Spinal cord (tissue), 10 donors: ENCODE data around the gene PARP12. TPM values are rescaled to one million over a fixed set of nuclear protein-coding genes. Genes with fewer than 3 reads are reported as not detected.
A peak's percentile ranks its signal among the peaks of the same experiment; 100 is the strongest.

Experiments used
- DNase-seq, 6 donors: peaks; one replicate each; pipeline versions ENCODE4 v3.0.0 to v3.0.0-alpha.2; 2013 to 2015; ENCODE audit warnings: low spot score in 6 of 6, low read depth in 4 of 6
- H3K27ac ChIP-seq: one replicate; pipeline ENCODE4 v1.5.1; 2013; ENCODE audit warnings: low read depth, low read length, control low read depth
- H3K27me3 ChIP-seq: one replicate; pipeline ENCODE4 v1.6.1; 2013; ENCODE audit warnings: low read length; ENCODE audit not compliant: control insufficient read depth, insufficient read depth
- H3K36me3 ChIP-seq: one replicate; pipeline ENCODE4 v1.6.1; 2013; ENCODE audit warnings: low read length; ENCODE audit not compliant: control insufficient read depth, insufficient read depth
- H3K4me1 ChIP-seq: one replicate; pipeline ENCODE4 v1.6.1; 2013; ENCODE audit warnings: low read length; ENCODE audit not compliant: control insufficient read depth, insufficient read depth
- H3K4me3 ChIP-seq: one replicate; pipeline ENCODE4 v1.5.1; 2013; ENCODE audit warnings: low read depth, low read length, control low read depth
- H3K9me3 ChIP-seq: one replicate; pipeline ENCODE4 v1.6.1; 2013; ENCODE audit warnings: low read length; ENCODE audit not compliant: control insufficient read depth, insufficient read depth
- WGBS: methylation state at CpG from one replicate; pipeline ENCODE4 v1.1.5; 2013; ENCODE audit warnings: missing lambda C conversion rate; ENCODE audit not compliant: insufficient coverage; 5-methylcytosine and 5-hydroxymethylcytosine counted together
- polyA plus RNA-seq, 2 donors: library from polyadenylated mRNA; unstranded; fragments of 120-200 nt; gene quantifications; one replicate each; pipeline ENCODE4 v1.2.1, GENCODE V29; 2013; ENCODE audit not compliant: insufficient read length in 2 of 2
- total RNA-seq, 2 donors: library from RNA; depleted of rRNA in 1 of 2; stranded (reverse); fragments of 120-200 nt in 1 of 2; fragments of >200 nt in 1 of 2; gene quantifications; one replicate each; pipeline versions ENCODE4 v1.2.3 to v1.2.4, GENCODE V29; 2013 to 2014
- donor health status: healthy.

Gene PARP12
- total and polyA plus RNA-seq, 4 donors = 10.5 to 18.6 (median 16.9) TPM

- H3K9me3 ChIP-seq = no peaks in the 10 kb centered on the region
- no peak overlapping the region for H3K4me3 ChIP-seq
- 91% methylated on average over 7 of the region's 11 CpGs for WGBS
- H3K27me3 ChIP-seq = no peaks in the 10 kb centered on the region
- H3K36me3 ChIP-seq = no peaks in the 10 kb centered on the region
- peaks cover 3% of the 10 kb centered on the region for H3K4me1 ChIP-seq
- DNase-seq = no peak
- no peak overlapping the region for H3K27ac ChIP-seq
Observed at GRCh38 chr7:140009735-140010134, 53.0 kb downstream of the PARP12 start.

- no peak overlapping the region for H3K27ac ChIP-seq
- H3K36me3 ChIP-seq = no peaks in the 10 kb centered on the region
- H3K4me1 ChIP-seq = peaks cover 3% of the 10 kb centered on the region
- no peaks in the 10 kb centered on the region for H3K9me3 ChIP-seq
- no peak for DNase-seq
- H3K27me3 ChIP-seq = no peaks in the 10 kb centered on the region
- no peak overlapping the region for H3K4me3 ChIP-seq
- 90% methylated on average over 10 of the region's 16 CpGs for WGBS
Observed at GRCh38 chr7:140008755-140009610, 53.8 kb downstream of the PARP12 start.

GRCh38 chr7:140007051-140007690, 55.6 kb downstream of the PARP12 start:
- no peaks in the 10 kb centered on the region for H3K9me3 ChIP-seq
- peaks cover 4% of the 10 kb centered on the region for H3K4me1 ChIP-seq
- no peak for DNase-seq
- 92% methylated on average over 11 of the region's 11 CpGs for WGBS
- H3K27ac ChIP-seq = no peak overlapping the region
- no peaks in the 10 kb centered on the region for H3K27me3 ChIP-seq
- H3K4me3 ChIP-seq = no peak overlapping the region
- H3K36me3 ChIP-seq = no peaks in the 10 kb centered on the region

- Histone ChIP-seq H3K4me1 (peaks cover 6% of the 10 kb centered on the region), H3K9me3 (no peaks in the 10 kb centered on the region), H3K27me3 (no peaks in the 10 kb centered on the region), H3K27ac (no peak overlapping the region), H3K4me3 (no peak overlapping the region), H3K36me3 (no peaks in the 10 kb centered on the region)
- 97% methylated on average over 10 of the region's 10 CpGs for WGBS
- DNase-seq = no peak
Observed at GRCh38 chr7:140006600-140006999, 56.2 kb downstream of the PARP12 start.

- Histone ChIP-seq H3K4me1 (peaks cover 6% of the 10 kb centered on the region), H3K27ac (no peak overlapping the region), H3K36me3 (no peaks in the 10 kb centered on the region), H3K27me3 (no peaks in the 10 kb centered on the region), H3K4me3 (no peak overlapping the region), H3K9me3 (no peaks in the 10 kb centered on the region)
- no peak for DNase-seq
- 50% methylated on average over 11 of the region's 13 CpGs for WGBS
Observed at GRCh38 chr7:140005754-140006503, 56.8 kb downstream of the PARP12 start.

GRCh38 chr7:140005341-140005740, 57.4 kb downstream of the PARP12 start:
- Histone ChIP-seq H3K36me3 (no peaks in the 10 kb centered on the region), H3K27ac (no peak overlapping the region), H3K4me3 (no peak overlapping the region), H3K4me1 (peaks cover 5% of the 10 kb centered on the region), H3K9me3 (no peaks in the 10 kb centered on the region), H3K27me3 (no peaks in the 10 kb centered on the region)
- 100% methylated on average over 1 of the region's 7 CpGs for WGBS
- no peak for DNase-seq

GRCh38 chr7:140004672-140005071, 58.1 kb downstream of the PARP12 start:
- Histone ChIP-seq H3K4me3 (no peak overlapping the region), H3K9me3 (no peaks in the 10 kb centered on the region), H3K27me3 (no peaks in the 10 kb centered on the region), H3K36me3 (no peaks in the 10 kb centered on the region), H3K4me1 (peaks cover 3% of the 10 kb centered on the region), H3K27ac (no peak overlapping the region)
- WGBS = 97% methylated on average over 6 of the region's 6 CpGs
- no peak for DNase-seq

- no peaks in the 10 kb centered on the region for H3K36me3 ChIP-seq
- peak in 3 of 6 donors; percentile 17 to 86 (median 65) for DNase-seq
- peaks cover 3% of the 10 kb centered on the region for H3K4me1 ChIP-seq
- H3K27me3 ChIP-seq = no peaks in the 10 kb centered on the region
- H3K9me3 ChIP-seq = no peaks in the 10 kb centered on the region
- H3K4me3 ChIP-seq = no peak overlapping the region
- 27% methylated on average over 5 of the region's 9 CpGs for WGBS
- H3K27ac ChIP-seq = no peak overlapping the region
Observed at GRCh38 chr7:140003913-140004382, 58.8 kb downstream of the PARP12 start.

- Histone ChIP-seq H3K27ac (no peak overlapping the region), H3K4me1 (peaks cover 4% of the 10 kb centered on the region), H3K27me3 (no peaks in the 10 kb centered on the region), H3K9me3 (no peaks in the 10 kb centered on the region), H3K36me3 (no peaks in the 10 kb centered on the region), H3K4me3 (no peak overlapping the region)
- DNase-seq = no peak
- 85% methylated on average over 4 of the region's 6 CpGs for WGBS
Observed at GRCh38 chr7:140000666-140001268, 62.0 kb downstream of the PARP12 start.
